ENCODE data around the gene CKB. TPM values are rescaled to one million over a fixed set of nuclear protein-coding genes. Genes with fewer than 3 reads are reported as not detected.

Gene CKB
- polyA plus RNA-seq (2011; rRNA removed) (39.4 and 52.3 TPM in 2 replicates), polyA plus RNA-seq (2017; fragmentation: RNase III; extraction: RNeasy Plus Mini Kit Qiagen cat#74134 plus additional on column Dnase treatment) (63.6 to 79.8 TPM (median 72.0 TPM) in 3 replicates), polyA minus RNA-seq (2011; rRNA and poly(A)+ RNA removed) (13.0 and 19.4 TPM in 2 replicates)
- 209 and 212 TPM in 2 replicates for polyA plus RNA-seq (2012; cell fraction: cytosol; rRNA removed)
- polyA plus RNA-seq (2012; cell fraction: nucleus; rRNA removed): 253 and 407 TPM in 2 replicates

GRCh38 chr14:103522649-103523574, at the start of gene CKB:
Gene CKB (minus strand): TSS chr14:103522830. CDS start chr14:103522493, 337 bp downstream.
- peak within 1 kb of the TSS; percentile 79 for H3K4me3 ChIP-seq
- FAIRE-seq (no peak), DNase-seq (ENCODE audit: low read depth in 1 of 2, low spot score in 1 of 2) (peak; percentile 72 to 83), ATAC-seq (peak; percentile 14 to 39; a peak in 3 of 6 replicates)
- CTCF ChIA-PET: interaction anchor here (0.6 to 10.0 kb wide), 5 partner anchors 13 to 1745 kb away, joined by 3 to 489 read pairs (median 59); partner anchors contain the start of gene TRMT61A
- TF ChIP-seq JUN (IDR thresholded peaks at IDR 0.05) (peak in 1 of 2 experiments; percentile 58; a peak in 2 of 5 replicates), TP53 (CRISPR knock-in tag; IDR thresholded peaks at IDR 0.05) (no peak), EHF (CRISPR knock-in tag; IDR thresholded peaks at IDR 0.05) (0 out of 2 replicates have a peak, but pooled peaks have one; percentile 31), BCL3 (IDR thresholded peaks at IDR 0.05) (0 out of 3 replicates have a peak, but pooled peaks have one; percentile 32), FOSB (CRISPR knock-in tag; IDR thresholded peaks at IDR 0.05) (no peak), REST (IDR thresholded peaks at IDR 0.05) (no peak), POLR2A (IDR thresholded peaks at IDR 0.05; ENCODE audit: low read length) (peak; percentile 70), RNF2 (IDR thresholded peaks at IDR 0.05; ENCODE audit: borderline replicate concordance, low read depth) (peak; percentile 49), E2F6 (IDR thresholded peaks at IDR 0.05; ENCODE audit: borderline replicate concordance, low read depth) (peak; percentile 85)
- H3K4me1 ChIP-seq: peaks cover 71% of the 10 kb centered on the region
- POLR2A ChIA-PET: interaction anchor here (0.7 to 1.4 kb wide), 2 partner anchors 16 to 18 kb away, joined by 4 to 6 read pairs; no protein-coding TSS in a partner anchor
- no peaks in the 10 kb centered on the region for H3K9me3 ChIP-seq
- H3K27ac ChIP-seq: peak within 1 kb of the TSS; percentile 71 to 88; a peak in 5 of 6 replicates
- WGBS (ENCODE audit: missing lambda C conversion rate): 59% methylated on average over 13 of the region's 107 CpGs
- H3K4me2 ChIP-seq: peak within 1 kb of the TSS; percentile 100

GRCh38 chr14:103569408-103569807, 46.8 kb upstream of the CKB start:
- Histone ChIP-seq H3K9me3 (no peaks in the 10 kb centered on the region), H3K27ac (no peak overlapping the region), H3K4me1 (peaks cover 3% of the 10 kb centered on the region; the same call in 1 of the 3 replicates), H3K4me3 (no peak overlapping the region), H3K4me2 (no peak overlapping the region)
- no peak for DNase-seq (ENCODE audit: low read depth in 1 of 2, low spot score in 1 of 2)
- FAIRE-seq: no peak
- CTCF ChIA-PET: interaction anchor here (0.7 to 1.3 kb wide), 4 partner anchors 22 to 340 kb away, joined by 3 to 4 read pairs (median 3); no protein-coding TSS in a partner anchor
- 93% methylated on average over 11 of the region's 11 CpGs for WGBS (ENCODE audit: missing lambda C conversion rate)
- POLR2A ChIA-PET: no interaction called here
- TF ChIP-seq ZSCAN20 (CRISPR knock-in tag; IDR thresholded peaks at IDR 0.05): no peak
- no peak for TF ChIP-seq HEYL (CRISPR knock-in tag; IDR thresholded peaks at IDR 0.05)
- TF ChIP-seq E2F6 (IDR thresholded peaks at IDR 0.05; ENCODE audit: borderline replicate concordance, low read depth): no peak
- TF ChIP-seq RAD21 (conservative IDR thresholded peaks at IDR 0.05 in 1 of 2, IDR thresholded peaks at IDR 0.05 in 1 of 2): no peak
- TF ChIP-seq MAFK (IDR thresholded peaks at IDR 0.05; ENCODE audit: partially characterized antibody): no peak
- TF ChIP-seq KDM1A (IDR thresholded peaks at IDR 0.05; ENCODE audit: low read depth): no peak
- no peak for TF ChIP-seq POLR2A (IDR thresholded peaks at IDR 0.05; ENCODE audit: low read length)
- TF ChIP-seq CBX8 (IDR thresholded peaks at IDR 0.05): no peak
- TF ChIP-seq CHD4 (IDR thresholded peaks at IDR 0.05; ENCODE audit: borderline replicate concordance): no peak
- no peak for ATAC-seq

All from A549 (cell line).